Duodenal mucosa (tissue), 2 donors: Measurements from ENCODE around the gene TMEM114.

Experiments used
- H3K27ac ChIP-seq: one replicate; pipeline ENCODE4 v1.7.0; 2013; ENCODE audit warnings: low read depth, low read length
- H3K27me3 ChIP-seq, 2 donors: one replicate each; pipeline ENCODE4 v1.7.0; 2013; ENCODE audit warnings: low read length in 2 of 2, control low read depth in 1 of 2; ENCODE audit not compliant: insufficient read depth in 2 of 2, control insufficient read depth in 1 of 2
- H3K36me3 ChIP-seq, 2 donors: one replicate each; pipeline ENCODE4 v1.7.0; 2013; ENCODE audit warnings: low read length in 2 of 2, control low read depth in 1 of 2; ENCODE audit not compliant: insufficient read depth in 2 of 2, control insufficient read depth in 1 of 2
- H3K4me1 ChIP-seq, 2 donors: one replicate each; pipeline ENCODE4 v1.7.0; 2013; ENCODE audit warnings: low read length in 2 of 2, control low read depth in 1 of 2; ENCODE audit not compliant: insufficient read depth in 2 of 2, control insufficient read depth in 1 of 2
- H3K4me3 ChIP-seq, 2 donors: one replicate each; pipeline ENCODE4 v1.7.0; 2013; ENCODE audit warnings: low read length in 2 of 2, low read depth in 1 of 2
- H3K9ac ChIP-seq, 2 donors: one replicate each; pipeline ENCODE4 v1.7.0; 2013; ENCODE audit warnings: low read length in 2 of 2, low read depth in 1 of 2
- H3K9me3 ChIP-seq, 2 donors: one replicate each; pipeline ENCODE4 v1.7.0; 2013; ENCODE audit warnings: low read length in 2 of 2, control low read depth in 1 of 2; ENCODE audit not compliant: control insufficient read depth in 1 of 2

TMEM114 gene

DNA sequence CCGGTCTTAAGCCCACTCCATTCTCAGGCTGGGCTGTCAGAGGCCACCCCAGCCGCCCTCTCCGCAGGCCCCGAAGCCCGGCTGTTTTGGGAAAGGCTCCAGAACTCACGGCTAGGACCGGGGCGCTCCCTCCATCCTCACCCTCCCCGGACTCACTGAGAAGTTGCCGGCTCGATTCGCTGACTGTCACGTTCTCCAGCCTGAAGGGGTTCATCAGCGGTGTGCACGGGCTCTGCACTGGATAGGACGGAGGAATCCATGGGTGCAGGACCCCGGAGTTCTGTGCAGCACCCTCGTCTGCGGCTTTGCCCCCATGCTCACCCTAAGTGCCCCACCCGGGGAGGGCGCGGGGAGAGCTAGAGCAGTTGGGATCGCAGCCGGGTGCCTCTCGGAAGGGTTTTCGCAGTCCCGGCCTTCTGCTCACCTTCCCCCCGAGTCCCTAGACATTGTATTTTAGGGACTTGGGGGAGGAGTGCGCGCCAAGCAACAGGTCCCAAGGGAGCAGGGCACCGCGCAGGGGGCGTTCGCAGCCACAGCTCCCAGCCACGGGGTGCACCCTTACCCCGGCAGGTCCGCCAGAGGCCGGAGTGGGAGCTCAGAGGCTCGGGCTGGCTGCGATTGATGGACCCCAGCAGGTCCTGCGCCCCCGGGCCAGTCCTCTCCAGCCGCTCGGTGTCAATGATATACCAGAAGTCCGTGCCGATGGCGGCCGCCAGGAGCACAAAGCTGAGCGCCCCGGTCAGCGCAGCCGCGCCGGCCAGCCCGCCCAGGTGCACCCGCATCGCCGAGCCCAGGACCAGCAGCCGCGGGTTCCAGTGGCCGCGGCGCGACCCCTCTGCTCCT lies 1.0 kb downstream of the TMEM114 start:
- Histone ChIP-seq H3K9me3 (no peaks in the 10 kb centered on the region), H3K4me1 (no peaks in the 10 kb centered on the region), H3K36me3 (no peaks in the 10 kb centered on the region), H3K9ac (no peak overlapping the region), H3K4me3 (no peak overlapping the region), H3K27ac (no peak overlapping the region), H3K27me3 (peaks cover 30 to 45% of the 10 kb centered on the region in 2 donors)

DNA sequence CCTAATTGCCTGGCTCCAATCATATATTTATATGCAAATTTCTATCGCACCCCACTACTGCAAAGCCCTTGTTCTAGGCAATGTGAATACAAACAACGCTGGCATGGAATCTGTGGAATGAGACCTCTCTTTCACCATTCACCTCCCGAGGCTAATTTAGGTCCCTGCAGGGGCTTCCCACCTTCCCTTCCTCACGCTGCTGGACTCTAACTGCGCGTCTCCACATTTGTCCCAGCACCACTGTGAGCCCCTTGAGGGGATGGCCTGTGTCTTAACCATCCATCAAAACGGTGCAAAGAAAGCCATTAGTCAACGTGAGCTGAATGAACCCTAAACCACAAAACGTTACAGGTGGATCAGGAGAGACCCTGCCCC lies 1.6 kb downstream of the TMEM114 start:
- Histone ChIP-seq H3K27me3 (peaks cover 30 to 45% of the 10 kb centered on the region in 2 donors), H3K27ac (no peak overlapping the region), H3K4me3 (no peak overlapping the region), H3K9ac (no peak overlapping the region), H3K4me1 (no peaks in the 10 kb centered on the region), H3K36me3 (no peaks in the 10 kb centered on the region), H3K9me3 (no peaks in the 10 kb centered on the region)

- H3K4me1 ChIP-seq = no peaks in the 10 kb centered on the region
- H3K4me3 ChIP-seq = no peak overlapping the region
- H3K9me3 ChIP-seq = no peaks in the 10 kb centered on the region
- H3K9ac ChIP-seq = no peak overlapping the region
- H3K36me3 ChIP-seq = no peaks in the 10 kb centered on the region
- no peak overlapping the region for H3K27ac ChIP-seq
- H3K27me3 ChIP-seq = peaks cover 30 to 42% of the 10 kb centered on the region in 2 donors
These were observed 3.2 kb downstream of the TMEM114 start for GRCh38 chr16:8587065-8587464.

DNA sequence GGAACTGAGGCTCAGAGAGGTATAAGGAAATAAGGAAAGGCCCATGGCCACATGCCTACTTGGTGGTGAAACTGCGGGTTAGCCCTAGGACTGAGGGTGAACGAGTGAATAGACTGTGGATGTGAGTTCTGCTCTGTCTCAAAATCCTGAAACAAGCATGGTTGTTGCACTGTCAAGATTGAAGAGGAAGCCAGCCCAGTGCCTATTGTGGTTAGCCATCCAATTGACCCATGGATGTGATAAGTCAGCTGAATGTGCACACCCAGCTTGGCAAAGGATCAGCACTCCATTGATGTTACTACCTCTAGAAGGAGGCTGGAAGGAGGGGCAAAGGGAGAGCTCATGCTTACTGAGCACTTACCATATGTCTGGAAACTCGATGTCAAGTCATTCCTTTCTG lies 4.5 kb downstream of the TMEM114 start:
- no peaks in the 10 kb centered on the region for H3K4me1 ChIP-seq
- H3K36me3 ChIP-seq = no peaks in the 10 kb centered on the region
- no peak overlapping the region for H3K4me3 ChIP-seq
- peaks cover 29 to 34% of the 10 kb centered on the region in 2 donors for H3K27me3 ChIP-seq
- no peaks in the 10 kb centered on the region for H3K9me3 ChIP-seq
- no peak overlapping the region for H3K27ac ChIP-seq
- no peak overlapping the region for H3K9ac ChIP-seq

DNA sequence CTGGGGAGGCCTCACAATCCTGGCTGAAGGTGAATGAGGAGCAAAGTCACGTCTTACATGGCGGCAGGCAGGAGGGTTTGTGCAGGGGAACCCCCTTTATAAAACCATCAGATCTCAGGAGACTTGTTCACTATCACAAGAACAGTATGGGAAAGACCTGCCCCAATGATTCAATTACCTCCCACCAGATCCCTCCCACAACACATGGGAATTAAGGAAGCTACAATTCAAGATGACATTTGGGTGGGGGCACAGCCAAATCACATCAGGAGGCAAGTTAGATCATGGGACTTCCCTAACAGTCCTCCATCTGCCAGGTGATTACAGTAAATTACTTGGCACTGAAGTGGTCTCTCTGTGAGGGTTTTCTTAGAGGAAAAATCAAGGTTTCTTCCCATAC lies 5.3 kb downstream of the TMEM114 start:
- Histone ChIP-seq H3K4me1 (no peaks in the 10 kb centered on the region), H3K9ac (no peak overlapping the region), H3K27ac (no peak overlapping the region), H3K27me3 (peaks cover 21 to 26% of the 10 kb centered on the region in 2 donors), H3K4me3 (no peak overlapping the region), H3K36me3 (no peaks in the 10 kb centered on the region), H3K9me3 (no peaks in the 10 kb centered on the region)

DNA sequence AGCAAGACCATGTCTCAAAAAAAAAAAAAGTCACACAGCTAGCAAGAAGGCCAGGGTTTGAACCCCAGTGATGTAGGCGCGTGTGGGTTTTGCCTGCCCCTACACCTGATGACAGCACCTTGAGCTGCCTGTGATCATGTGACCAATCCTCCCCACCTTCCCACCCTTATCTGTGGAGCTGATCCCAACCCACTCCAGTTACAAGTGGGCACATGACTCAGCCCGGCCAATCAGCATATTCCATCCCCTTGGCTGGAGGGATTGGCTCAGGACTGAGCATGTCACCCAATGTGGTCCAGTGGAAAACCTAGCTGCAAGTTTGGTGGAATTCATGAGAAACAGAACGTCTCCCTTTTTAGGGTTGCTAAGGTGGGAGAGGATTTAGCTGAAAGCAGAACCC lies 6.6 kb downstream of the TMEM114 start:
- Histone ChIP-seq H3K4me1 (no peaks in the 10 kb centered on the region), H3K27me3 (peaks cover 10 to 13% of the 10 kb centered on the region in 2 donors), H3K9me3 (no peaks in the 10 kb centered on the region), H3K36me3 (no peaks in the 10 kb centered on the region), H3K4me3 (no peak overlapping the region), H3K27ac (no peak overlapping the region), H3K9ac (no peak overlapping the region)

DNA sequence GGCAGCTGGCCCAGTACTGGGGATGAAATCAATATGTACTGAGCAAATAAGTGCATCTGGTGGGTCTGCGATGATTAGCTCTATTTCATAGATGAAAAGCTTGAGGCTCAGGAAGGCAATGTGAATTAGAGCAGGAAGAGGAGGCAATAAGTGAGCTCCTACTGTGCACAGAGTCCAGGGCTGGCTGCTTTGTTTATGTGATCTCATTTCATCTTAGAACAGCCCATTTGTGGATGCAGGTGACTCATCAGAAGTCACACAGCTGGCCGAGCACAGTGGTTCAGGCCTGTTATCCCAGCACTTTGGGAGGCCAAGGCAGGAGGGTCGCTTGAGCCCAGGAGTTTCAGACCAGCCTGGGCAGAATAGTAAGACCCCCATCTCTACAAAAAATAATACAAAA lies 7.1 kb downstream of the TMEM114 start:
- Histone ChIP-seq H3K9ac (no peak overlapping the region), H3K27ac (no peak overlapping the region), H3K9me3 (no peaks in the 10 kb centered on the region), H3K4me1 (no peaks in the 10 kb centered on the region), H3K27me3 (peaks cover 4 to 8% of the 10 kb centered on the region in 2 donors), H3K4me3 (no peak overlapping the region), H3K36me3 (no peaks in the 10 kb centered on the region)

- no peak overlapping the region for H3K27ac ChIP-seq
These were observed 8.3 kb downstream of the TMEM114 start for GRCh38 chr16:8581831-8582580.

DNA sequence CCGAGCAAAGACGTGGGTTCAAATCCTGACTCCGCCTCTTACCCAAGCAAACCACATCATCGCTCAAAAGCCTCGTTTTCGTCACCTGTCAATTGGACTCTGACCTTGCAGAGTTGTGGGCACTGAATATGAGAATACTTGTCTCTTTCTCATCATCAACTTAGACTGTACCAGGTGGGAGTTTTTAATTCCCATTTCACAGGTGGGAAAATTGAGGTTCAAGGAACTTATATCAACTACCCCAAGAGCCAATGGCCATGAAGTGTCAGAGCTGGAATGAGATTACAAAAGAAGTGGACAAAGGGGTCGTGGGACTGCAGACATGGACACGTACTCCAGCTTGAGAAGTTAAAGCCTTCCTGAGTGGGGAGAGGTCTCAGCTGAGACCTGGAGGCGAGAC lies 10.8 kb downstream of the TMEM114 start:
- H3K27ac ChIP-seq = no peak overlapping the region
- no peaks in the 10 kb centered on the region for H3K27me3 ChIP-seq
- no peak overlapping the region for H3K4me3 ChIP-seq
- no peaks in the 10 kb centered on the region for H3K4me1 ChIP-seq
- no peaks in the 10 kb centered on the region for H3K36me3 ChIP-seq
- no peaks in the 10 kb centered on the region for H3K9me3 ChIP-seq
- no peak overlapping the region for H3K9ac ChIP-seq

More at GRCh38 chr16:8581831-8582580, 8.3 kb downstream of the TMEM114 start:
- Histone ChIP-seq H3K9ac (no peak overlapping the region), H3K36me3 (no peaks in the 10 kb centered on the region), H3K4me1 (no peaks in the 10 kb centered on the region), H3K4me3 (no peak overlapping the region), H3K27me3 (no peaks in the 10 kb centered on the region), H3K9me3 (no peaks in the 10 kb centered on the region)

- Histone ChIP-seq H3K27me3 (no peaks in the 10 kb centered on the region), H3K4me3 (no peak overlapping the region), H3K9me3 (no peaks in the 10 kb centered on the region), H3K36me3 (no peaks in the 10 kb centered on the region), H3K27ac (no peak overlapping the region), H3K4me1 (no peaks in the 10 kb centered on the region), H3K9ac (no peak overlapping the region)
These were observed 12.5 kb downstream of the TMEM114 start for GRCh38 chr16:8577678-8578304.
